ENCODE results near the gene KTN1.

The KTN1 gene

GRCh38 chr14:55730592-55731310, 150.7 kb downstream of the KTN1 start:
- H3K27me3 ChIP-seq (replicated peaks; ENCODE audit: control insufficient read depth, insufficient read depth, low read length) = no peaks in the 10 kb centered on the region; the same call in 1 of the 2 replicates
- H3K4me3 ChIP-seq (replicated peaks; ENCODE audit: low read depth, low read length) = no peak overlapping the region
- TF ChIP-seq, protein P1, sequence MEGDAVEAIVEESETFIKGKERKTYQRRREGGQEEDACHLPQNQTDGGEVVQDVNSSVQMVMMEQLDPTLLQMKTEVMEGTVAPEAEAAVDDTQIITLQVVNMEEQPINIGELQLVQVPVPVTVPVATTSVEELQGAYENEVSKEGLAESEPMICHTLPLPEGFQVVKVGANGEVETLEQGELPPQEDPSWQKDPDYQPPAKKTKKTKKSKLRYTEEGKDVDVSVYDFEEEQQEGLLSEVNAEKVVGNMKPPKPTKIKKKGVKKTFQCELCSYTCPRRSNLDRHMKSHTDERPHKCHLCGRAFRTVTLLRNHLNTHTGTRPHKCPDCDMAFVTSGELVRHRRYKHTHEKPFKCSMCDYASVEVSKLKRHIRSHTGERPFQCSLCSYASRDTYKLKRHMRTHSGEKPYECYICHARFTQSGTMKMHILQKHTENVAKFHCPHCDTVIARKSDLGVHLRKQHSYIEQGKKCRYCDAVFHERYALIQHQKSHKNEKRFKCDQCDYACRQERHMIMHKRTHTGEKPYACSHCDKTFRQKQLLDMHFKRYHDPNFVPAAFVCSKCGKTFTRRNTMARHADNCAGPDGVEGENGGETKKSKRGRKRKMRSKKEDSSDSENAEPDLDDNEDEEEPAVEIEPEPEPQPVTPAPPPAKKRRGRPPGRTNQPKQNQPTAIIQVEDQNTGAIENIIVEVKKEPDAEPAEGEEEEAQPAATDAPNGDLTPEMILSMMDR (IDR thresholded peaks at IDR 0.05; ENCODE audit: insufficient read depth, low read length, poor library complexity, severe bottlenecking) = no peak
- DNase-seq (ENCODE audit: extremely low read depth, insufficient read length) = no peak
- H3K36me3 ChIP-seq (ENCODE audit: control insufficient read depth, insufficient read depth, low read length) = no peaks in the 10 kb centered on the region

DNA sequence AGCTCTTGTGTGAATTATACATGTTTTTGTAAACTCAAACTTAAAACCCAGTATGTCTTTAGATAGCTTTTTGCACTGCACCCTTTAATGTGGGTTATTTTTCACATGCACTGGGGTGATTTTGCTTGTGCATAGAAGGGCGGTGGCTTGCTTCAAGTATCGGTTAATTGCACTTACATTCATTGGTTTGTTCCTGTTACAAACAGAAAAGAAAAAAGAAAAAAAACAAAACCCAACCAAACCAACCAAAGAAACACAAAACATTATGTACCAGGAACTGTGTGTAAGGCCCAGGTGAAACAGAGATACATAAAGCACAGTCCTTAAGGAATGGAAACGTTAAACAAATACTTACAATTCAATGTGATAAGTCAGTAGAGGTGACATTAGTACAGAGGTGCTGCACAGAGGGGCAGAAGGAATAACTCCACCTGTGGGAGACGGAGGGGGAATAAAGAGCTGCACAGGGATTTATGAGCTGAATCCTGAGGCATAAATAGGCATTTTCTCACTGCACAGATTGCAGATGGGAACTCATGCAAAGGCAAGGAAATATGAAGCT, 151.4 kb downstream of the KTN1 start:
- DNase-seq (ENCODE audit: extremely low read depth, insufficient read length) = no peak
- Histone ChIP-seq H3K36me3 (ENCODE audit: control insufficient read depth, insufficient read depth, low read length) (no peaks in the 10 kb centered on the region), H3K4me3 (replicated peaks; ENCODE audit: low read depth, low read length) (no peak overlapping the region), H3K27me3 (replicated peaks; ENCODE audit: control insufficient read depth, insufficient read depth, low read length) (no peaks in the 10 kb centered on the region; the same call in 1 of the 2 replicates)
- TF ChIP-seq, protein P1 (IDR thresholded peaks at IDR 0.05; ENCODE audit: insufficient read depth, low read length, poor library complexity, severe bottlenecking) = no peak

DNA sequence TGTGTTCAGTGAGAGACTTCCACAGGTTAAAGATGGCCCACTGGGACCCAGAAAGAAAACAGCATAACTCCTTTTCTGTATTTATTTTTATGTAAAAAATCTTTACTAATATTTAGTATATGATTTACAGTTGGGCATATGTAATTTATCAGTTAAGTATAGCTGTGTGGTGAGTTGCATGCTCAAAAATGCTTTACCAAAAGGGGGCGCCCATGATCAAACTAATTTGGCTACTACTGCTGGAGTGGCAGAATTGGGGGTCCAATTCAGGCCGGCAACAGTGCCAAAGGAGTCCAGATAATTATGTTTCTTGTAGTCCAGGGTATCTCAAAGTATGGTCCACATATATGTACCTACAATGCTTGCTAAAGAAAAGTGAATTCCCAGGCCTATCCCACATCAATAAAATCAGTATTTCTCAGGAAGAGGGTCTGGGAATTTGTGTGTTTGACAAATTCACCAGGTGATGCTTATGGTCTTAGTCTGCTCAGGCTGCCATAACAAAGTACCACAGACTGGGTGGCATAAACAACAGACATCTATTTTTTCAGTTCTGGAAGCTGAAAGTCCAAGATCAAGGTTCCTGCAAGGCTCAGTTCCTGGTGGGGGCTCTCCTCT, 152.0 kb downstream of the KTN1 start:
- no peaks in the 10 kb centered on the region for H3K36me3 ChIP-seq (ENCODE audit: control insufficient read depth, insufficient read depth, low read length)
- no peaks in the 10 kb centered on the region; the same call in 1 of the 2 replicates for H3K27me3 ChIP-seq (replicated peaks; ENCODE audit: control insufficient read depth, insufficient read depth, low read length)
- H3K4me3 ChIP-seq (replicated peaks; ENCODE audit: low read depth, low read length) = no peak overlapping the region
- DNase-seq (ENCODE audit: extremely low read depth, insufficient read length) = no peak
- TF ChIP-seq, protein P1 (IDR thresholded peaks at IDR 0.05; ENCODE audit: insufficient read depth, low read length, poor library complexity, severe bottlenecking) = peak; percentile 73

DNA sequence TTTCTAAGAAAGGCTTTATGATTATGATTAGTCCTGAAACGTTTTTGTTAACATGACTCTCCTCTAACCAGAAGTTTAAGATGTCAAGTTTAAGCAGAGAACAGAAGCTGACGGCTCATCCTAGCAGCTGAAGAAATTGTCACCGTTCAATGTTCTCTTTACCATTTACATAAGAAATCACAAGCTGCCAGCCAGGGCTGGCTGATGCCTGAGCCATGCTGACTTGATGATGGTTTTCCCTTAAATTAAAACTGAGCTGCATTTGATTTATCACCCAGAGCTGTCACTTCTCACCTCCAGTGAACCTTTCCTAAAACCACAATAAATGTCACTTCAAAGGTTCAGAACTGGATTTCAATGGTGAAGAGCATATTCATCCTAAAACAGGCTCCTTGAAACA, 153.6 kb downstream of the KTN1 start:
- DNase-seq (ENCODE audit: extremely low read depth, insufficient read length) = no peak
- Histone ChIP-seq H3K36me3 (ENCODE audit: control insufficient read depth, insufficient read depth, low read length) (no peaks in the 10 kb centered on the region), H3K4me3 (replicated peaks; ENCODE audit: low read depth, low read length) (no peak overlapping the region), H3K27me3 (replicated peaks; ENCODE audit: control insufficient read depth, insufficient read depth, low read length) (no peaks in the 10 kb centered on the region; the same call in 1 of the 2 replicates)
- TF ChIP-seq, protein P1 (IDR thresholded peaks at IDR 0.05; ENCODE audit: insufficient read depth, low read length, poor library complexity, severe bottlenecking) = no peak
